ENCODE data around the gene VWA5A.

GRCh38 chr11:124176925-124177715 is 61.9 kb downstream of the VWA5A start:
- TF ChIP-seq SMAD3 (CRISPR knock-in tag; conservative IDR thresholded peaks at IDR 0.05) (no peak), ZNF263 (CRISPR knock-in tag; IDR thresholded peaks at IDR 0.05; ENCODE audit: borderline replicate concordance) (no peak), POLR2AphosphoS5 (IDR thresholded peaks at IDR 0.05; ENCODE audit: control insufficient read depth, insufficient read depth, low read depth, low read length) (no peak), CTCF (IDR thresholded peaks at IDR 0.05 in 2 of 3, conservative IDR thresholded peaks at IDR 0.05 in 1 of 3; ENCODE audit: insufficient read depth in 2 of 3, low read depth in 1 of 3, low read length in 3 of 3) (no peak), ELF1 (tag; IDR thresholded peaks at IDR 0.05) (no peak), FOXJ3 (CRISPR knock-in tag; IDR thresholded peaks at IDR 0.05) (no peak), ZNF212 (CRISPR knock-in tag; IDR thresholded peaks at IDR 0.05) (no peak), MTF1 (CRISPR knock-in tag; IDR thresholded peaks at IDR 0.05; ENCODE audit: borderline replicate concordance) (no peak), PHF21A (IDR thresholded peaks at IDR 0.05; ENCODE audit: borderline replicate concordance, low read depth) (no peak), ATF3 (IDR thresholded peaks at IDR 0.05) (no peak), ATF3 (CRISPR knock-in tag; conservative IDR thresholded peaks at IDR 0.05) (no peak), FOXA1 (IDR thresholded peaks at IDR 0.05; ENCODE audit: borderline replicate concordance) (no peak), MED1 (CRISPR knock-in tag; IDR thresholded peaks at IDR 0.05; ENCODE audit: borderline replicate concordance) (no peak), FOS (IDR thresholded peaks at IDR 0.05; ENCODE audit: extremely low read depth, insufficient read length) (no peak)

Data from K562 (cell line).